Adipose tissue (tissue), 3 donors: ENCODE measurements around the gene KAT6B. TPM values are rescaled to one million over a fixed set of nuclear protein-coding genes. Genes with fewer than 3 reads are reported as not detected.
"Not testable (repeated sequence)": the region's sequence is repeated elsewhere in the genome, so short reads cannot be mapped to it uniquely, and the experiment has no call there.

ENCODE experiments used
- H3K27ac ChIP-seq: one replicate; pipeline ENCODE4 v1.5.1; 2013; ENCODE audit warnings: low read depth, low read length
- WGBS, 3 donors: extraction: QIAGEN DNeasy Blood & Tissue Kit; methylation state at CpG; one replicate each; pipeline ENCODE4 v1.1.7; 2013; 5-methylcytosine and 5-hydroxymethylcytosine counted together
- polyA plus RNA-seq, 3 donors: library from polyadenylated mRNA; stranded (reverse); fragments of 200-250 nt; gene quantifications; one replicate each; pipeline ENCODE4 v1.2.3, GENCODE V29; 2013
- donor health status: healthy with polysubstance abuse.
- donor health status: Bipolar disorder and iron deficiency.
- donor health status: healthy.

Gene KAT6B
- polyA plus RNA-seq, 3 donors, result 5.4 to 12.9 (median 6.8) TPM

DNA sequence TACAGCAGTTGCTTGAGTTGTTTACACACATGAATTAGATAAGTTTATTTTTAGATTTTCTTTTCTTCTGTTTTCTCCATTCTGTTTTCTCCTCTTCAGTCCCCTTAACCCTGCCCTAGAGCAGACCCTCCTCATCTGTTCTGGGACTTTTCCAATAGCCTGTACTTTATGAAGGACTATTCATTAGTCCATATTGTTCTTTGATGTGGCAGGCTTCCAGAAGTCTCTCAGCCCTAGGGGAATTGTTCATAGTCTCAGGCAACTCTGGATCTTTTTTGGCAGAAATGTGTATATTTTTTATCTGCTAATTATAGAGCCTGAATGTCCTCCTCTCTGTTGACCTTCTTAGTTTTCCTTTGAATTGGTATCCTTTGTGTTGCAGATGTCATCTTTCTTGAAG lies 25.4 kb downstream of the KAT6B start:
- no peak overlapping the region for H3K27ac ChIP-seq

- no peak overlapping the region for H3K27ac ChIP-seq
- WGBS, 3 donors, result 29 to 83% (median 80%) methylated on average over 2 of the region's 2 CpGs
Measured at GRCh38 chr10:74852381-74852780, 26.0 kb downstream of the KAT6B start.

DNA sequence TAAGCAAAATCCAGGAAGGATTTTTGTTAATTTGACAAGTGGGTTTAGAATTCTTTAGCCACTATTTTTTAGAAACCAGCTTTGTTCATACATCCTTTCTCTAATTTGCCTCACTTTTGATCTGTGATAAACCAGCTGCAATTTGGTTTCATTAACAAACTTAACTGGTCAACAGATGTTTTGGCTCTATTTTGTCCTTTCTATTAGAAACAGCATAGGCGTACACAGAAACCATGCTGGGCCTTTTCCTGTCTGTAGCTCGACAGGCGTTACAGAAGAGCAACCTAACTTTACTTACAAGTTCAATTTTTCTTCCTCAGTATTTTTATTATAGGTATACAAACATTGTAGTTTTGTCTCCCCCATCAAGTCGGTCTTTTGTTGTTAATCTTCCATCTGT lies 28.2 kb downstream of the KAT6B start:
- WGBS, 3 donors, result 33 to 50% (median 40%) methylated on average over 4 of the region's 4 CpGs
- H3K27ac ChIP-seq, result no peak overlapping the region

DNA sequence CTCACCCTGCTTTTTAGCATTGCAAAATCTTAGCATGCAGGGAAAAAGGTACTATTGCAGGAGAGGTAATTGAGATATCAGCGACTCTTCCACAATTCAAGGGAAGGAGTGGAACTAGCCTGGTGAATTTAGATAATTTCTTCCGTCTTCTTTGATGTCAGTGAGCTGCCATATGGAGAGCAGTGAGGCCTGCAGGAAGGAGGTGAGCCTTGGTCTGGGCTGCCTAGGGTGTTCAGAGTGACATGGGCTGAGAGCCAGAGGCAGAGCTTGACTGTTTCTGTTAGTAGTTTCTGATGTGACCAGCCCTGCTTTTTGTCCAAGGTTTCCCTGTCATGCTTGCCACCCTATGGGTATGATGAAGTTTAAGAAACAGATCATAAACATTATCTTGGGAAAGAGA lies 28.6 kb downstream of the KAT6B start:
- 24 to 44% (median 42%) methylated on average over 2 of the region's 2 CpGs for WGBS, 3 donors
- no peak overlapping the region for H3K27ac ChIP-seq

DNA sequence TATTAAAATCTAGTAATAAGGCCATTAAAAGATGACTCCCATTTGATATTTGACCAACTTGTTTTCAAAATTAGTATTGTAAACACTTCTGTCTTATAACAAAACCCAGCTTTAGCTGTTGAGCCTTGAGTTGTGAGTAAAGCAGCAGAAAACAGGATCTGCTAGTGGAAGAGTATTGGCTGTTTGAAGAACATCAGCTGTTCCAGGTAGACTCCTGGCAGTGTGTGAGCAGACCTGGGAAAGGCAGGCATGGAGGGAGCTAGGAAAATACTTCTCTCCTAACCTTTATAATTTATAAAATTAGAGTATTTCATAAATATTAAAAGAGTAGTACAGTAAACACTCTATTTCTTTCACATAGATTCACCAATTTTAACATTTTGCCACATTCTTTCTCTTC lies 29.0 kb downstream of the KAT6B start:
- no peak overlapping the region for H3K27ac ChIP-seq

DNA sequence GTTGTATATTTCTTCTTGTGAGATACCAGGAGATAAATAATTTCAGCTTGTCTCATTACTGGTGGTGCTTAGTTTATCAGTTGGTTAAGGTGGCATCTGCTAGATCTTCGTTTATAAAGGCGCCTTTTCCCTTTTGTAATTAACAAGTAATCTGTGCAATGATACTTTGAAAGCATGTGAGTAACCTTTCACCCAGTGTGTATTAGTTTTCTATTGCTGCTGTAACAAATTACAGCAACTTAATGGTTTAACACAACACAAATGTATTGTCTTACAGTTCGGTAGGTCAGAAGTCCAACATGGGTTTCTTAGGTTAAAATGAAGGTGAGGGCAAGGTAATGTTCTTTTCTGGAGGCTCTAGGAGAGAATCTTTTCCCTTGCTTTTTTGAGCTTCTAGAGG lies 30.5 kb downstream of the KAT6B start:
- WGBS, 3 donors, result 94 to 96% (median 96%) methylated on average over 3 of the region's 3 CpGs
- H3K27ac ChIP-seq, result no peak overlapping the region

DNA sequence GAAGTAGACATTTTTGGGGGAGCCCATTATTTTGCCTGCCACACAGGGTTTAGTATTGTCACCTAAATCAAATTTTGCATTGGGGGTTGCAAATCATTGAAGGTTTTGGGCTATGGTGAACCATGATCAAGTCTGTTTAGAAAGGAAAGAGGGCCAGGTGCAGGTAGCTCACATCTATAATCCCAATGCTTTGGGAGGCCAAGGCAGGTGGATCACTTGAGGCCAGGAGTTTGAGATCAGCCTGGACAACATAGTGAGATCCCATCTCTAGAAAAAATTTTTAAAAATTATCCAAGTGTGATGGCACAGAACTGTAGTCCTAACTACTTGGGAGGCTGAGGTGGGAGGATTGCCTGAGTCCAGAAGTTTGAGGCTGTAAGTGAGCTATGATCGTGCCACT lies 31.2 kb downstream of the KAT6B start:
- no peak overlapping the region for H3K27ac ChIP-seq
- 100% methylated on average over 1 of the region's 1 CpG for WGBS, 3 donors

- WGBS, 3 donors, result 78 to 86% (median 82%) methylated on average over 1 of the region's 1 CpG
- H3K27ac ChIP-seq, result no peak overlapping the region
Measured at GRCh38 chr10:74859546-74859945, 33.1 kb downstream of the KAT6B start.

- no peak overlapping the region for H3K27ac ChIP-seq
- 70 to 88% (median 75%) methylated on average over 7 of the region's 7 CpGs for WGBS, 3 donors
Measured at GRCh38 chr10:74862625-74863024, 36.2 kb downstream of the KAT6B start.

DNA sequence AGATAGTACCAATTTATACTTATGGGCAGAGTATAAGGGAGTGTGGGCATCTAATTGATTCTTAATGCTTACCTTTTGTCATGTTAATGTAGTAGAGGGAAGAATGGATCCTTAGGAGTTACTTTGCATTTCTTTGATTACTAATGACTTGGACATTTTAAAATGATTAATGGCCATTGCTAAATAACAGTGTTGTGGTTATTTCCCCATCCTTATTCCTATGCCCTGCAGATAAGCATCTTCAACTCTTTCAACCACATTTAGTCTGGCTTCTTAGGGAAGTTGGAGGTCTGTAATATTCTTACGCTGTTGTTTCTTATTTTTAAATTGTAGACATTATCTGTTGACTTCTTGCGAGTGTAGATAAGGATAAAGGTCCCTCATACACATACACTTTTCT lies 37.2 kb downstream of the KAT6B start:
- H3K27ac ChIP-seq, result no peak overlapping the region
- WGBS, 3 donors, result 45 to 64% (median 57%) methylated on average over 2 of the region's 2 CpGs

DNA sequence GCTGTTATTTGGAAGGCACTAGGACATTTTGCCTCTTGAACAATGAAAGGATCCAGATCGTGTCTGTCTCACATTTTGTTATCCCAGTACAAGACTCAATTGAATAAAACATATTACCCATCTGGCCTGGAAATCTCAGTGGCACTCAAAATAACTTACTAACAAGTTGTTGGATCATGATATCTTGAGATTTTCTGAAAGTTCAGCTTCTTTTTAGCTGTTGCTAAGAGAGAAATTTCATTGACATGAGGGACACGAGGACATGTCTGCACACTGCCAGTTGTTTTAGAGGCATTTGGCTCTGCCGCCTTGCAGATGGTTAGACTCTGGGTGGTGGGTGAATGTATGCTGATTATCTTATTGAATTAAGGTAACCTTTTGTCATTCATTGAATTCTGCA lies 41.0 kb downstream of the KAT6B start:
- no peak overlapping the region for H3K27ac ChIP-seq
- 87 to 94% (median 92%) methylated on average over 3 of the region's 3 CpGs for WGBS, 3 donors

- 67 to 93% (median 90%) methylated on average over 3 of the region's 3 CpGs for WGBS, 3 donors
Measured at GRCh38 chr10:74868392-74868977, 42.1 kb downstream of the KAT6B start.

DNA sequence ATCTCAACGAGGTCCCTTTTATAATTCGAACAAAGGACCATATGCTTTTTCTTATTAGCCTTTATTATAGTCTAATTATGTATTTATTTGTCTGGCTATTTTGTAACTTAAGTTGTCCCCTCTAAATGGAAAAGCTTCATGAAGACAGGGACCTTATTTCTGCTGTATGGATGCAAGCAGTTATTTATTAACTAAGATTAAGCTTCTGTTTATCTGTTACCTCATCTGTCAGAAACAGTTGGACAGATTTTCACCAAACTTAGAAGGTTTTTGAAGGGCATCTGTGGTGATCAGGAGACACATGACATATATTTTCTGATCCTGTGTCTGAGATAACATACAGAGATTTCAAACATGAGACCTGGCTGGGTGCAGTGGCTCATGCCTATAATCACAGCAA lies 43.2 kb downstream of the KAT6B start:
- 86 to 95% (median 93%) methylated on average over 2 of the region's 2 CpGs for WGBS, 3 donors

More at GRCh38 chr10:74868392-74868977, 42.1 kb downstream of the KAT6B start:
- H3K27ac ChIP-seq, result no peak overlapping the region

DNA sequence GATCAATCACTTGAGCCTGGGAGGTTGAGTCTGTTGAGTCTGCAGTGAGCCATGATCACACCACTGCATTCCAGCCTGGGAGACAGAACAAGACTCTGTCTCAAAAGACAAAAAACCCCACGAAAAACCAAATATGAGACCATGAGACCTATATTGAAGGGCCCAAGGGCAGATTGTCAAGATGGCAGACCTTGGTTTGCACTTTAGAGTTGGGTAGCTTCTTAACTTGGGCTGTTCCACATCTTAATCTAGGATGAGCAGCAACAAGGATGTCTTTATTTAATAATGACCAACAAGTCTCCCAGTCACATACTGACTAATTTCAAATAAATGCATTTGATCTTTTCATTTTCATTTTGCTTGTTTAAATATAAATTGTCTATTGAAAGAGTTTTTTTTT lies 43.8 kb downstream of the KAT6B start:
- WGBS, 3 donors, result 92 to 100% (median 98%) methylated on average over 1 of the region's 1 CpG
- H3K27ac ChIP-seq, result no peak overlapping the region

More for the DNA sequence above, 43.2 kb downstream of the KAT6B start:
- no peak overlapping the region for H3K27ac ChIP-seq

DNA sequence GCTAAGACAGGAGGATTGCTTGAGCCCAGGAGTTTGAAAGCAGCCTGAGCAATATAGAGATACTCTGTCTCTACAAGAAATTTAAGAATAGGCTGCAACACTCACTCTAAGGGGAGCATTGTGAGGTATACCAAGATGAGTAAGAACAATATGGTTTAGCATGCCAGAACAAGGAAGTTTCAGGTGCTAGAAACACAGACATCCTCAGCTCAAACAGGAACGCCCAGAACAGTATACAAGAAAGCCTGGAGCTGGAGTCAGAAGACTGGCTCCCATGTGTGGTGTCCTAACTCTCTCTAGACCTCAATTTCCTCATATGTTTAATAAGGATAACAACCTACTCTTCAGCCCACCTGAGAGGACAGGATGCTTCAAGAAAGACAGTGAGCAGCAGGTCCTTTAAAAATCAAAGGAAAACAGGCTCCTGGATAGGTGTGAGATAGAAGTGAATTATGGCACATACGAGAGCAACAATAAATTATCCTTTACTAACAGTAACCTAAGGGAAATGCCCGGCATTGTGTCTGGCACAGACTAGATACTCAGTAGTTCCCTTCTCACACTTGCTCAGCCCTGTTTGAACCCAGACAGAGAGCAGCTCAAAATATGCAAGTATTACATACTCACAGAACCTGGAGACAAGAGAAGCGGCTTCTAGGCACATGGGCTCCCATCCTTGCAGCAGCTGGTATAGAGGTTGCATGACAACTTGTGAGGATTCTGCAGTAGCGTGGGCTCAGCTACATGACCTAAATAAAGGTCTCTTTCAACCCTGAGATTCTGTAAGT lies 45.4 kb downstream of the KAT6B start:
- H3K27ac ChIP-seq, result no peak overlapping the region
- 76 to 81% (median 78%) methylated on average over 5 of the region's 5 CpGs for WGBS, 3 donors

DNA sequence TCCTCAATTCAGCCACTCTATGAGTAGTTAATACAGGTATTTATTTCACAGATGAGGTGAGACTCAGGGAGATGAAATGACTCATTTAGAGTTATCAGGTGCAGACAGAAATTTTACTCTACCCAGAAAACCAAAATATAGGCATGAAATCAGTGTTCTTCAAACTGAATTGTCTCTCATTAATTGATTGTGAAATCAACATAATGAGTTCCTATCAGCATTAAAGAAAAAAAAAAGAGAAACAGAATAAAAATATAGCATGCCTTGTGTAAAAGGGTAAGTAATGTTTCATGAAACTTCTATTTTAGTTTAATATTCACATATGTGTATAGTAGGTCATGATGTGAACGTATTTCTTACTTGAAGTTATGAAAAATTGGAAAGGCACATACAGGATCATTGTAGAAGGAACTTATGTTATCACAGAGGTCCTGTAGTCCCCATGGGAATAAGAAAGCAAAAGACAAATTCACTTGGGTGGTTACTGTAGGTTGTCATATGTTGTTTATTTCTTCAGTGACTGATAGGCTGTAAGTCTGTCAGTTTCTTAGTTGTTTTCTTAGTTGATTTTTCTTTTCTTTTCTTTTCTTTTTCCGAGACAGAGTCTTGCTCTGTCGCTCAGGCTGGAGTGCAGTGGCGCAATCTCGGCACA lies 47.5 kb downstream of the KAT6B start:
- H3K27ac ChIP-seq, result no peak overlapping the region
- WGBS, 3 donors, result 84 to 94% (median 91%) methylated on average over 5 of the region's 5 CpGs

DNA sequence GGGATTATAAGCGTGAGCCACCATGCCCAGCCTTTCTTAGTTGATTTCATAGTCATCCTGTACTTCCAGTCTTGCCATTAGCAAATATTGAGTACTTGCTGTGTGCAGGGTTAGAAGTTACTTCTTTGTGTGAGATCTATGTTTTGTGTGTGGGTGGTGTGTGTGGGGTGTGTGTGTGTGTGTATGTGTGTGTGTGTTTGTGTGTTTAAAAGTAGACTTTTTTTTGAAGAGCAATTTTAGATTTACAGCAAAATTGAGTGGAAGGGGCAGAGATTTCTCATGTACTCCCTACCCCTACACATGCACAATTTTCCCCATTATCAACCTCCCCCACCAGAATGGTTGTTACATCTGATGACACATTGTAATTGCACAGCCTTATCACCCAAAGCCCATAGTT lies 48.2 kb downstream of the KAT6B start:
- H3K27ac ChIP-seq, result no peak overlapping the region
- WGBS, 3 donors, result 91 to 100% (median 98%) methylated on average over 1 of the region's 1 CpG

DNA sequence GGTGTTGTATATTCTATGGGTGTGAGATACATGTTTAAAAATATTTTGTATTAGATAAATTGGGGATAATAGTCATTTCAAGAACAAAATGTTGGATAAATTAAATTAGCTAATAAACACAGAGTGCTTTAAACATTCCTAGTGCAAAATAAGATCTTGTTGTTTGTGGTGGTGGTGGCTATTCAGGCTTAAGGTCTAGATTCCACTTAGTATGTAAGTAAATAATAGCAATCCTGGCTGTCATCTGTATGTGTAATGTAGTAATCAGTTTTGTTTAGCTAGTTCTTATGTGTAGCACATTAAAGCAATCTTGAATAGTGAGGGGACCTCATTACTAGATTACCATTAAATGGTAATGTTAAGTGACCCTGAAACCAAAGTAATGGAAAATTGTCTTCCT lies 48.7 kb downstream of the KAT6B start:
- H3K27ac ChIP-seq, result no peak overlapping the region

- 12 to 79% (median 71%) methylated on average over 1 of the region's 1 CpG for WGBS, 3 donors
- H3K27ac ChIP-seq, result no peak overlapping the region
Measured at GRCh38 chr10:74875966-74876365, 49.6 kb downstream of the KAT6B start.

GRCh38 chr10:74877054-74877453 lies 50.7 kb downstream of the KAT6B start:
- WGBS, 3 donors, result 92 to 97% (median 94%) methylated on average over 5 of the region's 5 CpGs
- not testable (repeated sequence) for H3K27ac ChIP-seq
